Endothelial cell of umbilical vein (primary cell): Measurements from ENCODE around the gene MAP6D1. TPM values are rescaled to one million over a fixed set of nuclear protein-coding genes. Genes with fewer than 3 reads are reported as not detected.

Experiments used
- BruUV-seq: library from RNA; stranded (reverse); fragments of 400-500 nt; replicated peaks from 2 replicates; lab custom pipeline; 2021; lab: Mats Ljungman, UMichigan
- CTCF ChIA-PET: fragments of 300-600, 350-600 bp; sonication (Branson Sonifier 250); formaldehyde crosslinking; loops from one replicate; lab custom pipeline; 2021; ENCODE audit warnings: antibody characterized with exemption, inconsistent platforms; lab: Charles Lee
- POLR2A ChIA-PET: fragments of 300-600, 350-600 bp; sonication (Branson Sonifier 250); formaldehyde crosslinking; loops from one replicate; lab custom pipeline; 2021; ENCODE audit warnings: antibody characterized with exemption, inconsistent platforms; lab: Charles Lee
- DNase-seq: peaks from one replicate; pipeline ENCODE4 v3.0.0-alpha.2; 2011; ENCODE audit warnings: low read depth, low spot score
- FAIRE-seq: peaks from 2 replicates; lab custom pipeline; 2011; peaks lifted over from hg19 to GRCh38; lab: Jason Lieb, UNC
- H2AFZ ChIP-seq: 2 replicates; pipeline ENCODE4 v1.6.0; 2012; ENCODE audit warnings: low read depth, low read length, control low read depth, inconsistent platforms
- H3K27ac ChIP-seq: 2 replicates; pipeline ENCODE4 v1.5.1; 2011; ENCODE audit warnings: low read depth, mild to moderate bottlenecking, control low read depth, low read length, moderate library complexity; ENCODE audit not compliant: insufficient read depth
- H3K27me3 ChIP-seq, 2 experiments: 2 replicates each; pipeline versions ENCODE4 v1.6.0 to v1.6.1; 2011; ENCODE audit warnings: low read length in 2 of 2, mixed read lengths in 1 of 2; ENCODE audit not compliant: control insufficient read depth in 2 of 2, insufficient read depth in 2 of 2
- H3K36me3 ChIP-seq, 2 experiments: 2 replicates in 1 of 2; 3 replicates in 1 of 2; pipeline ENCODE4 v1.5.1; 2011; ENCODE audit warnings: low read length in 2 of 2, mild to moderate bottlenecking in 1 of 2, moderate library complexity in 1 of 2; ENCODE audit not compliant: control insufficient read depth in 2 of 2, insufficient read depth in 2 of 2; ENCODE audit errors: extremely low read depth in 1 of 2
- H3K4me1 ChIP-seq: 3 replicates; pipeline ENCODE4 v1.5.1; 2011; ENCODE audit warnings: mild to moderate bottlenecking, low read length; ENCODE audit not compliant: control insufficient read depth, insufficient read depth; ENCODE audit errors: extremely low read depth
- H3K4me2 ChIP-seq: 2 replicates; pipeline ENCODE4 v1.6.1; 2011; ENCODE audit warnings: low read length, control low read depth, mixed read lengths; ENCODE audit not compliant: insufficient read depth
- H3K4me3 ChIP-seq, 3 experiments: fragments of 200-600 bp in 1 of 3; sonication (generic), shearing (Covaris generic) in 1 of 3; replicated peaks in 1 of 3; 2 replicates each; pipeline ENCODE4 v1.5.1; 2011 to 2016; ENCODE audit warnings: control low read depth in 3 of 3, low read length in 3 of 3, mild to moderate bottlenecking in 2 of 3, inconsistent platforms in 1 of 3, low read depth in 1 of 3, moderate library complexity in 1 of 3; ENCODE audit not compliant: insufficient read depth in 1 of 3
- H3K79me2 ChIP-seq: 2 replicates; pipeline ENCODE4 v1.6.0; 2012; ENCODE audit warnings: low read length, inconsistent platforms; ENCODE audit not compliant: control insufficient read depth, insufficient read depth
- H3K9ac ChIP-seq: replicated peaks from 2 replicates; pipeline ENCODE3; 2011; ENCODE audit warnings: low read length, control low read depth; ENCODE audit not compliant: insufficient read depth; ENCODE audit errors: extremely low read depth
- H3K9me1 ChIP-seq: replicated peaks from 3 replicates; pipeline ENCODE4 v1.6.0; 2011; ENCODE audit warnings: mild to moderate bottlenecking, low read length; ENCODE audit not compliant: control insufficient read depth, insufficient read depth; ENCODE audit errors: extremely low read depth
- H3K9me3 ChIP-seq: replicated peaks from 2 replicates; pipeline ENCODE4 v1.5.1; 2012; ENCODE audit warnings: low read length, inconsistent platforms; ENCODE audit not compliant: control insufficient read depth, insufficient read depth
- H4K20me1 ChIP-seq: replicated peaks from 2 replicates; pipeline ENCODE3; 2011; ENCODE audit warnings: mild to moderate bottlenecking, low read length; ENCODE audit not compliant: control insufficient read depth, insufficient read depth; ENCODE audit errors: extremely low read depth
- CTCF ChIP-seq, 2 donors: IDR thresholded peaks; 1 replicate in 1 of 2; 2 replicates in 1 of 2; pipeline ENCODE4 v1.5.1; 2011; ENCODE audit warnings: low read length in 2 of 2, mild to moderate bottlenecking in 2 of 2, moderate library complexity in 2 of 2, control low read depth in 1 of 2, inconsistent platforms in 1 of 2, low read depth in 1 of 2; ENCODE audit not compliant: insufficient read depth in 1 of 2; ENCODE audit errors: extremely low read depth in 1 of 2
- EZH2 ChIP-seq: IDR thresholded peaks from 2 replicates; pipeline ENCODE4 v1.6.1; 2012; ENCODE audit warnings: borderline replicate concordance, low read depth, mild to moderate bottlenecking, moderate library complexity, low read length, inconsistent platforms; ENCODE audit not compliant: severe bottlenecking
- FOS ChIP-seq: IDR thresholded peaks from 2 replicates; pipeline ENCODE4 v1.6.1; 2011; ENCODE audit warnings: mild to moderate bottlenecking, low read length, moderate library complexity, borderline replicate concordance; ENCODE audit not compliant: insufficient read depth
- GATA2 ChIP-seq: IDR thresholded peaks from 2 replicates; pipeline ENCODE4 v1.7.0; 2011; ENCODE audit warnings: low read depth, mild to moderate bottlenecking, moderate library complexity, mixed read lengths, low read length; ENCODE audit not compliant: insufficient read length, insufficient read depth
- MYC ChIP-seq: IDR thresholded peaks from one replicate; pipeline ENCODE4 v1.6.1; 2011; ENCODE audit warnings: mild to moderate bottlenecking, low read depth, low read length
- dilution Hi-C: fragments of 300-500 bp; cut with MboI; formaldehyde crosslinking; loops from one replicate; pipeline ENCODE4 v1.15.0; 2019; ENCODE audit warnings: low sequenced_read_pairs; ENCODE audit not compliant: extremely low pct_ligation_motif_present
- intact Hi-C: fragments of 100-400 bp; cut with micrococcal nuclease; formaldehyde crosslinking; loops from one replicate; pipeline ENCODE4 v1.10.0; 2022
- polyA plus RNA-seq, 4 experiments: library from polyadenylated mRNA; depleted of rRNA in 3 of 4; stranded (reverse) in 3 of 4; unstranded in 1 of 4; fragments of >200 nt; gene quantifications; 2 replicates each; pipeline versions ENCODE4 v1.2.1 to v1.2.3, GENCODE V29; 2011 to 2012; ENCODE audit warnings: missing spikeins in 1 of 4
- total RNA-seq: library from RNA; stranded (reverse); gene quantifications from 2 replicates; pipeline ENCODE4 v1.2.3, GENCODE V29; 2021

MAP6D1 gene
- total and polyA plus RNA-seq, 2 donors (not counting 3 experiments of a cell fraction or from before 2014, with no cell fraction given) = 2.4 to 3.5 TPM

GRCh38 chr3:183812761-183813445, 12.5 kb downstream of the MAP6D1 start:
- Histone ChIP-seq H3K79me2 (no peaks in the 10 kb centered on the region), H2AFZ (no peak overlapping the region), H3K27ac (no peak overlapping the region), H4K20me1 (no peaks in the 10 kb centered on the region), H3K9me1 (no peaks in the 10 kb centered on the region), H3K9me3 (no peaks in the 10 kb centered on the region), H3K9ac (no peak overlapping the region), H3K4me2 (no peak overlapping the region), H3K36me3 (peaks cover 18 to 28% of the 10 kb centered on the region in 2 experiments), H3K4me3 (no peak overlapping the region), H3K4me1 (no peaks in the 10 kb centered on the region), H3K27me3 (no peaks in the 10 kb centered on the region)
- dilution Hi-C loops (no loop called here), intact Hi-C loops (no loop called here)
- TF ChIP-seq EZH2 (no peak), CTCF (IDR thresholded peaks at IDR 0.05; ENCODE audit: extremely low read depth in 1 of 2, insufficient read depth in 1 of 2, low read depth in 1 of 2, low read length in 2 of 2) (no peak), GATA2 (no peak)
- DNase-seq (no peak), FAIRE-seq (peak; percentile 15)
- ChIA-PET CTCF (no interaction called here), POLR2A (no interaction called here)
- no TSS peak for BruUV-seq

- no peaks in the 10 kb centered on the region for H4K20me1 ChIP-seq
- DNase-seq (no peak), FAIRE-seq (no peak)
- TF ChIP-seq GATA2 = no peak
- no peak for TF ChIP-seq FOS
- TF ChIP-seq MYC = no peak
- TF ChIP-seq EZH2 = no peak
- no peak for TF ChIP-seq CTCF (IDR thresholded peaks at IDR 0.05; ENCODE audit: extremely low read depth in 1 of 2, insufficient read depth in 1 of 2, low read depth in 1 of 2, low read length in 2 of 2)
- intact Hi-C loops (no loop called here), dilution Hi-C loops (no loop called here)
- no TSS peak for BruUV-seq
- H3K9me1 ChIP-seq = no peaks in the 10 kb centered on the region
- H3K9ac ChIP-seq = no peak overlapping the region
- no peaks in the 10 kb centered on the region for H3K9me3 ChIP-seq
- H3K4me1 ChIP-seq = no peaks in the 10 kb centered on the region
- H3K27ac ChIP-seq = no peak overlapping the region
- no peak overlapping the region for H3K4me3 ChIP-seq
- ChIA-PET POLR2A (no interaction called here), CTCF (interaction anchor here (0.6 kb wide), 1 partner anchor 599 kb away, joined by 3 read pairs; no protein-coding TSS in a partner anchor)
- H3K79me2 ChIP-seq = no peaks in the 10 kb centered on the region
- H2AFZ ChIP-seq = no peak overlapping the region
- H3K36me3 ChIP-seq = peaks cover 22 to 39% of the 10 kb centered on the region in 2 experiments
- no peaks in the 10 kb centered on the region for H3K27me3 ChIP-seq
- no peak overlapping the region for H3K4me2 ChIP-seq
Measured at GRCh38 chr3:183811638-183812037, 13.7 kb downstream of the MAP6D1 start.
